PC-3 (cell line): ENCODE data around the gene PKNOX2. TPM values are rescaled to one million over a fixed set of nuclear protein-coding genes. Genes with fewer than 3 reads are reported as not detected.

Experiments used
- ATAC-seq: fragments of 200-7000 bp; cut with Tn5 transposase; 2 replicates; pipeline ENCODE4 v1.9.1; 2020; ENCODE audit warnings: mild to moderate bottlenecking, moderate library complexity
- BruUV-seq: library from RNA; stranded (reverse); fragments of 400-500 nt; replicated peaks from 2 replicates; lab custom pipeline; 2021; lab: Mats Ljungman, UMichigan
- CTCF ChIA-PET: fragments of 300-600 bp; sonication (Branson Sonifier 250); formaldehyde crosslinking; loops from one replicate; lab custom pipeline; 2022; ENCODE audit warnings: antibody characterized with exemption; lab: Charles Lee
- POLR2A ChIA-PET: fragments of 300-600 bp; sonication (Branson Sonifier 250); formaldehyde crosslinking; loops from one replicate; lab custom pipeline; 2022; ENCODE audit warnings: antibody characterized with exemption; ENCODE audit not compliant: unreplicated experiment; lab: Charles Lee
- DNase-seq: peaks from one replicate; pipeline ENCODE4 v3.0.0-alpha.2; 2015
- H2AFZ ChIP-seq: fragments of 300-600 bp; sonication (generic); 2 replicates; pipeline ENCODE4 v1.6.0; 2016; ENCODE audit warnings: antibody characterized with exemption, low read length
- H3F3A ChIP-seq: fragments of 300-600 bp; sonication (generic); one replicate; pipeline ENCODE4 v1.6.0; 2017; ENCODE audit warnings: antibody characterized with exemption, low read length, control low read depth, mild to moderate bottlenecking; ENCODE audit not compliant: unreplicated experiment
- H3K27ac ChIP-seq: fragments of 300-600 bp; sonication (generic); 2 replicates; pipeline ENCODE4 v1.5.1; 2016; ENCODE audit warnings: mild to moderate bottlenecking, low read length
- H3K27me3 ChIP-seq: fragments of 300-600 bp; sonication (generic); 2 replicates; pipeline ENCODE4 v1.6.1; 2016; ENCODE audit warnings: low read length, mixed read lengths
- H3K36me3 ChIP-seq: fragments of 300-600 bp; sonication (generic); 2 replicates; pipeline ENCODE4 v1.6.1; 2016; ENCODE audit warnings: low read depth, mixed run types, low read length, mixed read lengths
- H3K4me1 ChIP-seq: fragments of 300-600 bp; sonication (generic); 2 replicates; pipeline ENCODE4 v1.5.1; 2016; ENCODE audit warnings: low read length; ENCODE audit not compliant: insufficient read depth
- H3K4me2 ChIP-seq: fragments of 300-600 bp; sonication (generic); 2 replicates; pipeline ENCODE4 v1.6.0; 2016; ENCODE audit warnings: low read length
- H3K4me3 ChIP-seq: fragments of 300-600 bp; sonication (generic); 2 replicates; pipeline ENCODE4 v1.5.1; 2016; ENCODE audit warnings: mild to moderate bottlenecking, low read length, mixed read lengths
- H3K79me2 ChIP-seq: fragments of 300-600 bp; sonication (generic); 2 replicates; pipeline ENCODE4 v1.6.1; 2017; ENCODE audit warnings: low read length, mixed read lengths
- H3K9ac ChIP-seq: fragments of 300-600 bp; sonication (generic); 2 replicates; pipeline ENCODE4 v1.6.0; 2016; ENCODE audit warnings: mild to moderate bottlenecking, low read length
- H3K9me2 ChIP-seq: fragments of 300-600 bp; sonication (generic); replicated peaks from 2 replicates; pipeline ENCODE4 v1.6.1; 2016; ENCODE audit warnings: mixed run types, low read length, mixed read lengths
- H3K9me3 ChIP-seq: fragments of 300-600 bp; sonication (generic); 2 replicates; pipeline ENCODE4 v1.6.1; 2016; ENCODE audit warnings: low read length, mixed read lengths
- H4K20me1 ChIP-seq: fragments of 300-600 bp; sonication (generic); 2 replicates; pipeline ENCODE4 v1.6.1; 2016; ENCODE audit warnings: low read length, mixed read lengths
- CTCF ChIP-seq: fragments of 300-600 bp; sonication (generic); conservative IDR thresholded peaks from 2 replicates; pipeline ENCODE4 v1.5.1; 2017; ENCODE audit warnings: antibody characterized with exemption, low read depth, mild to moderate bottlenecking, low read length
- EZH2 ChIP-seq: fragments of 300-600 bp; sonication (generic); IDR thresholded peaks from one replicate; pipeline ENCODE4 v1.6.1; 2017; ENCODE audit warnings: antibody characterized with exemption, mild to moderate bottlenecking, low read length; ENCODE audit not compliant: unreplicated experiment
- EZH2phosphoT487 ChIP-seq: fragments of 300-600 bp; sonication (generic); IDR thresholded peaks from 2 replicates; pipeline ENCODE4 v1.6.1; 2018; ENCODE audit warnings: mild to moderate bottlenecking, antibody characterized with exemption, low read length, borderline replicate concordance
- intact Hi-C: fragments of 100-400 bp; cut with micrococcal nuclease; formaldehyde crosslinking; loops from 2 replicates; pipeline ENCODE4 v1.9.0; 2023
- total RNA-seq: library from RNA; depleted of rRNA; stranded (reverse); fragments of >200 nt; gene quantifications from 2 replicates; pipeline ENCODE4 v1.2.3, GENCODE V29; 2014

Gene PKNOX2
- total RNA-seq, 1 experiment from 2014 or later: not detected

- H3K36me3 ChIP-seq: no peaks in the 10 kb centered on the region
- H3K4me1 ChIP-seq: no peaks in the 10 kb centered on the region
- no peak overlapping the region for H3K4me3 ChIP-seq
- peaks cover 94% of the 10 kb centered on the region for H3K27me3 ChIP-seq
- no peak overlapping the region for H3K4me2 ChIP-seq
- TF ChIP-seq CTCF: no peak
- no peak for TF ChIP-seq EZH2phosphoT487
- no peak for TF ChIP-seq EZH2
- H3F3A ChIP-seq: no peaks in the 10 kb centered on the region
- H3K79me2 ChIP-seq: no peaks in the 10 kb centered on the region
- ATAC-seq: no peak
- intact Hi-C loops: no loop called here
- no peak overlapping the region for H3K9ac ChIP-seq
- CTCF ChIA-PET: no interaction called here
- no peak overlapping the region for H3K27ac ChIP-seq
- H3K9me2 ChIP-seq: no peaks in the 10 kb centered on the region
- no peak overlapping the region for H2AFZ ChIP-seq
- POLR2A ChIA-PET: no interaction called here
- no TSS peak for BruUV-seq
- DNase-seq: no peak
- H3K9me3 ChIP-seq: no peaks in the 10 kb centered on the region
- no peaks in the 10 kb centered on the region for H4K20me1 ChIP-seq
Observed at GRCh38 chr11:125264100-125265022, 99.8 kb downstream of the PKNOX2 start.

- no peaks in the 10 kb centered on the region for H3K9me2 ChIP-seq
- ChIA-PET CTCF (no interaction called here), POLR2A (no interaction called here)
- H3K9ac ChIP-seq: no peak overlapping the region
- H3K27me3 ChIP-seq: peaks cover 100% of the 10 kb centered on the region
- no TSS peak for BruUV-seq
- ATAC-seq (no peak), DNase-seq (no peak)
- intact Hi-C loops: no loop called here
- no peaks in the 10 kb centered on the region for H3F3A ChIP-seq
- TF ChIP-seq CTCF (no peak), EZH2 (no peak), EZH2phosphoT487 (no peak)
- H3K9me3 ChIP-seq: no peaks in the 10 kb centered on the region
- no peaks in the 10 kb centered on the region for H3K4me1 ChIP-seq
- H2AFZ ChIP-seq: no peak overlapping the region
- no peak overlapping the region for H3K4me3 ChIP-seq
- H3K36me3 ChIP-seq: no peaks in the 10 kb centered on the region
- no peaks in the 10 kb centered on the region for H3K79me2 ChIP-seq
- no peak overlapping the region for H3K27ac ChIP-seq
- no peaks in the 10 kb centered on the region for H4K20me1 ChIP-seq
- H3K4me2 ChIP-seq: no peak overlapping the region
Observed at GRCh38 chr11:125267548-125267947, 103.0 kb downstream of the PKNOX2 start.

DNA sequence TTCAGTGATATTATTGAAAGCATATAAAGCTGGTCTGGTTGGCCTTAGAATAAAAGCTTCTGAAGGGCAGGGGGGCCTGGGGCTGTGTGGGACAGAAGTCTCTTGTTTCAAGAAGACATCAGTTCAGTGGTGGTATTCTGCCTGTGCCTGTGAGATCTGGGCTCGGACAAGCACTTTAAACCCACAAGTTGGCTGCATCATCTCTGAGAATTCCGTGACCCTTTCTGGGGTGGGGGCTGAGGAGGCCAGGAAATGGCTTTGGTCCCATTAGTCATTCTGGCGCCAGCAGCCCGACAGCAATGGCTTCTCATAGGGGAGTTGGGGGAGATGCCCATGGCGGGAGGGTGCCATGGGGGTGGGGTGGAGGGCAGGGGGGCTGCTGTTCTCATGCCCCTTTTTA is 104.1 kb downstream of the PKNOX2 start:
- no peaks in the 10 kb centered on the region for H3K4me1 ChIP-seq
- H3K36me3 ChIP-seq: no peaks in the 10 kb centered on the region
- ChIA-PET CTCF (no interaction called here), POLR2A (no interaction called here)
- H4K20me1 ChIP-seq: no peaks in the 10 kb centered on the region
- H2AFZ ChIP-seq: no peak overlapping the region
- TF ChIP-seq EZH2 (no peak), CTCF (no peak), EZH2phosphoT487 (no peak)
- intact Hi-C loops: no loop called here
- H3K9ac ChIP-seq: no peak overlapping the region
- H3K9me3 ChIP-seq: no peaks in the 10 kb centered on the region
- H3K9me2 ChIP-seq: no peaks in the 10 kb centered on the region
- no peak overlapping the region for H3K4me2 ChIP-seq
- no peaks in the 10 kb centered on the region for H3K79me2 ChIP-seq
- no peak overlapping the region for H3K27ac ChIP-seq
- BruUV-seq: no TSS peak
- no peaks in the 10 kb centered on the region for H3F3A ChIP-seq
- ATAC-seq (no peak), DNase-seq (no peak)
- H3K4me3 ChIP-seq: no peak overlapping the region
- H3K27me3 ChIP-seq: peaks cover 100% of the 10 kb centered on the region
